Caco-2 (cell line): Measurements from ENCODE around the gene POU2AF2. TPM values are rescaled to one million over a fixed set of nuclear protein-coding genes. Genes with fewer than 3 reads are reported as not detected.

ENCODE experiments used
- BruUV-seq: library from RNA; stranded (reverse); fragments of 400-500 nt; replicated peaks from 2 replicates; lab custom pipeline; 2021; lab: Mats Ljungman, UMichigan
- CTCF ChIA-PET: fragments of 300-600 bp; sonication (Branson Sonifier 250); formaldehyde crosslinking; loops from one replicate; lab custom pipeline; 2022; ENCODE audit warnings: antibody characterized with exemption; lab: Charles Lee
- POLR2A ChIA-PET: fragments of 300-600 bp; sonication (Branson Sonifier 250); formaldehyde crosslinking; loops from one replicate; lab custom pipeline; 2022; ENCODE audit warnings: antibody characterized with exemption; lab: Charles Lee
- DNase-seq, 2 experiments: peaks; one replicate each; pipeline versions ENCODE4 v3.0.0 to v3.0.0-alpha.2; 2020 to 2022
- H3K27me3 ChIP-seq: replicated peaks from 2 replicates; pipeline ENCODE4 v1.6.0; 2011; ENCODE audit warnings: low read length; ENCODE audit not compliant: control insufficient read depth, insufficient read depth
- H3K36me3 ChIP-seq: 2 replicates; pipeline ENCODE4 v1.5.1; 2011; ENCODE audit warnings: low read length; ENCODE audit not compliant: control insufficient read depth, insufficient read depth
- H3K4me1 ChIP-seq: fragments of 250-450 bp; sonication (Bioruptor Pico); 2 replicates; pipeline ENCODE4 v1.5.1; 2020; ENCODE audit warnings: mild to moderate bottlenecking
- H3K4me3 ChIP-seq: 2 replicates; pipeline ENCODE4 v1.5.1; 2011; ENCODE audit warnings: low read depth, mild to moderate bottlenecking, control low read depth, low read length
- H3K9me3 ChIP-seq: fragments of 250-450 bp; sonication (Bioruptor Pico); 2 replicates; pipeline ENCODE4 v1.5.1; 2020; ENCODE audit warnings: mild to moderate bottlenecking, moderate library complexity
- H3K27ac Mint-ChIP-seq: one replicate; pipeline ENCODE4 v1.8.0; 2022; ENCODE audit warnings: mixed read lengths; ENCODE audit not compliant: unreplicated experiment
- H3K27me3 Mint-ChIP-seq: one replicate; pipeline ENCODE4 v1.8.0; 2022; ENCODE audit warnings: mixed read lengths; ENCODE audit not compliant: insufficient read depth, unreplicated experiment
- H3K36me3 Mint-ChIP-seq: one replicate; pipeline ENCODE4 v1.8.0; 2022; ENCODE audit warnings: mild to moderate bottlenecking, mixed read lengths; ENCODE audit not compliant: insufficient read depth, unreplicated experiment
- H3K4me1 Mint-ChIP-seq: one replicate; pipeline ENCODE4 v1.8.0; 2022; ENCODE audit warnings: low read depth, mixed read lengths; ENCODE audit not compliant: unreplicated experiment
- H3K4me3 Mint-ChIP-seq: one replicate; pipeline ENCODE4 v1.8.0; 2022; ENCODE audit warnings: mild to moderate bottlenecking, moderate library complexity, mixed read lengths; ENCODE audit not compliant: unreplicated experiment
- H3K9me3 Mint-ChIP-seq: one replicate; pipeline ENCODE4 v1.8.0; 2022; ENCODE audit warnings: mixed read lengths; ENCODE audit not compliant: unreplicated experiment
- intact Hi-C: fragments of 100-400 bp; cut with micrococcal nuclease; formaldehyde crosslinking; loops from one replicate; pipeline ENCODE4 v1.10.0; 2022; ENCODE audit not compliant: unreplicated experiment
- total RNA-seq: library from RNA; stranded (reverse); gene quantifications from 2 replicates; pipeline ENCODE4 v1.2.3, GENCODE V29; 2022
- TF ChIP-seq, protein P1 (sequence below), 2 experiments: fragments of 200-600 bp in 1 of 2; IDR thresholded peaks; 1 replicate in 1 of 2; 2 replicates in 1 of 2; pipeline versions ENCODE4 v1.5.1 to v1.8.0; 2011 to 2022; ENCODE audit warnings: antibody characterized with exemption in 1 of 2, control low read depth in 1 of 2, inconsistent platforms in 1 of 2, low read depth in 1 of 2, low read length in 1 of 2, mild to moderate bottlenecking in 1 of 2, moderate library complexity in 1 of 2; ENCODE audit not compliant: insufficient read depth in 1 of 2, severe bottlenecking in 1 of 2, unreplicated experiment in 1 of 2

POU2AF2 gene
- total RNA-seq, 1 experiment from 2014 or later = not detected

DNA sequence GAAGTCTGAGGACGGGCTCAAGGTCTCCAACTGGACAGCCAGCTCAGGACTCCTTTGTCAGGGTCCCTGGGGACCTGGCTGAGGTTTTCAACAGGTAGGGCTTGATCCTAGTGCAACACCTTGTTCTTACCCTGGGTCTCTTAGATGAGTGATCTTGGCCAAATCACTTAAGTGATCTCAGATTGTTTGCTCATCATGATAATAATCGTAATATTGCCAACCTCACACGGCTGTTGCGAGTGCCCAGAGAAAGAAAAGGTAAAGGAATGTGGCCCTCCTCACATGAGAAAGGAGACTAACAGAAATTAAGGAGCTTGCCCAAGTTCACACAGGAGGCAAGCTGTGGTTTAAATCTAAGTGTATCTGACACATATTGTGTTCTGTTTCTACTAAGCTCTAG is 81.3 kb downstream of the POU2AF2 start:
- H3K27me3 ChIP-seq = no peaks in the 10 kb centered on the region

DNA sequence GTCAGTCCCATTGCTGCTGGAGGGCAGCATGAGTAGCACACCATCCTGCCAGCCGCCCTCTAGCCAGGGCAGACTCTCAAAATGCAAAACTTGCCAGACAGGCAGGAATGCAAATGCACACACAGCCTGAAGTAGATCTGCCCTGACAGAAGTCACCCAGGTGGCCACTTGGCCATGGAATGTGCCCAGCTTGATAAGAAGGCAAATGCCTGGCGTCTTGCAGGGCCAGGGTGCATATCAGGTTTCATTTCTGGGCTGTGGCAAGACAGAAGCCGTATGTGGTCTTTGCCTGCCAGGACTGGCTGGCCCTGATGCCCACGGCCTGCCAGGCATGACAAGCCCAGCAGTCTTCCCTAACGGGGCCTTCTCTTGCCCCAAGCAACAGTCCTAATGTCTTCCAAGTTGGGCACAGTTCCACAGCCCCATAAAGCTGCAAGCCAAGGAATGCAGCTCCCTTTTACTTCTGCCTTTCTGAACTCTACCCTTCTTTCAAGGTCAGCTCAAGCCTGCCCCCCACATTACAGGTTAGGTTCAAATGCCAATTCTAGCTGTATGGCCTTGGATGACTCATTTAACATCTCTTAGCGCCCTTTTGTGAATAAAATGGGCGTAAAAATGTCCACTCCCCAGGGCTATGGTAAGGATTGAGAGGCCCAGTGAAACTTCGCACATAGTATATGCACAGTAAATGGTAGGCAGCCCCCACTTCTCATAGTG is 82.5 kb downstream of the POU2AF2 start:
- POLR2A ChIA-PET = no interaction called here
- no peak overlapping the region for H3K4me3 Mint-ChIP-seq
- Histone ChIP-seq H3K4me3 (no peak overlapping the region), H3K9me3 (no peaks in the 10 kb centered on the region), H3K36me3 (no peaks in the 10 kb centered on the region), H3K4me1 (peaks cover 14% of the 10 kb centered on the region), H3K27me3 (no peaks in the 10 kb centered on the region)
- peaks cover 17% of the 10 kb centered on the region for H3K9me3 Mint-ChIP-seq
- no peak for DNase-seq
- no peaks in the 10 kb centered on the region for H3K27me3 Mint-ChIP-seq
- CTCF ChIA-PET = no interaction called here
- BruUV-seq = no TSS peak
- intact Hi-C loops = no loop called here
- H3K27ac Mint-ChIP-seq = no peak overlapping the region
- H3K4me1 Mint-ChIP-seq = peaks cover 26% of the 10 kb centered on the region
- TF ChIP-seq, protein P1, sequence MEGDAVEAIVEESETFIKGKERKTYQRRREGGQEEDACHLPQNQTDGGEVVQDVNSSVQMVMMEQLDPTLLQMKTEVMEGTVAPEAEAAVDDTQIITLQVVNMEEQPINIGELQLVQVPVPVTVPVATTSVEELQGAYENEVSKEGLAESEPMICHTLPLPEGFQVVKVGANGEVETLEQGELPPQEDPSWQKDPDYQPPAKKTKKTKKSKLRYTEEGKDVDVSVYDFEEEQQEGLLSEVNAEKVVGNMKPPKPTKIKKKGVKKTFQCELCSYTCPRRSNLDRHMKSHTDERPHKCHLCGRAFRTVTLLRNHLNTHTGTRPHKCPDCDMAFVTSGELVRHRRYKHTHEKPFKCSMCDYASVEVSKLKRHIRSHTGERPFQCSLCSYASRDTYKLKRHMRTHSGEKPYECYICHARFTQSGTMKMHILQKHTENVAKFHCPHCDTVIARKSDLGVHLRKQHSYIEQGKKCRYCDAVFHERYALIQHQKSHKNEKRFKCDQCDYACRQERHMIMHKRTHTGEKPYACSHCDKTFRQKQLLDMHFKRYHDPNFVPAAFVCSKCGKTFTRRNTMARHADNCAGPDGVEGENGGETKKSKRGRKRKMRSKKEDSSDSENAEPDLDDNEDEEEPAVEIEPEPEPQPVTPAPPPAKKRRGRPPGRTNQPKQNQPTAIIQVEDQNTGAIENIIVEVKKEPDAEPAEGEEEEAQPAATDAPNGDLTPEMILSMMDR (IDR thresholded peaks at IDR 0.05; ENCODE audit: insufficient read depth in 1 of 2, low read depth in 1 of 2, low read length in 1 of 2, severe bottlenecking in 1 of 2, unreplicated experiment in 1 of 2) = no peak
- no peaks in the 10 kb centered on the region for H3K36me3 Mint-ChIP-seq

More for the DNA sequence above, 81.3 kb downstream of the POU2AF2 start:
- Mint-ChIP-seq H3K27me3 (no peaks in the 10 kb centered on the region), H3K9me3 (peaks cover 17% of the 10 kb centered on the region), H3K27ac (no peak overlapping the region), H3K36me3 (no peaks in the 10 kb centered on the region), H3K4me1 (peaks cover 22% of the 10 kb centered on the region), H3K4me3 (no peak overlapping the region)
- Histone ChIP-seq H3K36me3 (no peaks in the 10 kb centered on the region), H3K9me3 (no peaks in the 10 kb centered on the region), H3K4me3 (no peak overlapping the region), H3K4me1 (peaks cover 9% of the 10 kb centered on the region; the same call in 1 of the 2 replicates)
- intact Hi-C loops = no loop called here
- no TSS peak for BruUV-seq
- POLR2A ChIA-PET = interaction anchor here (1.0 kb wide), 1 partner anchor 8 kb away, joined by 3 read pairs; no protein-coding TSS in a partner anchor
- CTCF ChIA-PET = interaction anchor here (0.7 kb wide), 1 partner anchor 32 kb away, joined by 4 read pairs; no protein-coding TSS in a partner anchor
- DNase-seq = no peak
- TF ChIP-seq, protein P1 (IDR thresholded peaks at IDR 0.05; ENCODE audit: insufficient read depth in 1 of 2, low read depth in 1 of 2, low read length in 1 of 2, severe bottlenecking in 1 of 2, unreplicated experiment in 1 of 2) = no peak

DNA sequence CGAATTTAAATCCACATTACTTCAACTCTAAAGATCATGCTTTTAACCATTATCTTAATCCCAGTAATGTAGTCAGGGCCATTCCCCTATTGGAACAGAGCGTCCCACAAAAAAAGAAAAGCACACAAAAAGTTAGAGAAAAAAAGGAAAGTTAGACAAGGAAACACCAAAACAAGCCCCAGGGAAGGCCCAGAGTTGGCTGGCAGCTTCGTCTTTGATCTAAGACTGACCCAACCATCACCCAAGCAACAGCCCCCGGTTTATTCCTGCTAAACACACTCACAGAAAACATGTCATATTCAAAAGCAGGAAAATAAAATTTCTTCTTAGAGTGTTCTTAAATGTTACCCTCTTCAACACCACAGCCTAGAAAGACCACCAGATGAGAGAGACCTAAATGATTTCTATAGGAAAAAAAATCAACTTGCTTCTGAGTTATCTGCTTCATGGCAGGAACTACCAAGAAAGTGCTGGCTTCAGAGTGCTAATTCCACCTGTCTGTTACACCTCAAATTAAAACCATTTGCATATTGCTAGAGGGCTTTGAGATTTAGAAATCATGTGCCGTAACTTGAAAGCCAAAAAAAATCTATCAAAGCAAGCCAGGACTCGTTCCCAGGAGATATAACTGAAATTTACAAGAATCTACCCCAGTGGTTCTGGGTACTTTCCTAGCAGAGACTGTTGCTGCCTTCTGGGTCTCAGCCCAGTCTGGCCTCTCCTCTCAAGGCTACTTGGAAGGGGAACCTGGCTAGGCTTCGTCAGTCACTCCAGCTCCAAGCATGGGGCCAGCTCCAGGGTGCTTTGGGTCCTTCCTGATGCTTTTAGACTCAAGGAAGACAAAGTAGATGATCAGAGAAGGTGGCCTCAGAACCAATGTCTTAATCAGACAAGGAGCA is 84.0 kb downstream of the POU2AF2 start:
- ChIA-PET CTCF (no interaction called here), POLR2A (no interaction called here)
- peaks cover 38% of the 10 kb centered on the region for H3K4me1 Mint-ChIP-seq
- no peaks in the 10 kb centered on the region for H3K27me3 Mint-ChIP-seq
- no peaks in the 10 kb centered on the region for H3K9me3 ChIP-seq
- no peak overlapping the region for H3K4me3 ChIP-seq
- peaks cover 14% of the 10 kb centered on the region for H3K9me3 Mint-ChIP-seq
- H3K4me3 Mint-ChIP-seq = no peak overlapping the region
- peaks cover 29% of the 10 kb centered on the region for H3K4me1 ChIP-seq
- H3K36me3 Mint-ChIP-seq = no peaks in the 10 kb centered on the region
- no peaks in the 10 kb centered on the region for H3K36me3 ChIP-seq
- H3K27ac Mint-ChIP-seq = no peak overlapping the region
- DNase-seq = no peak
- intact Hi-C loops = no loop called here
- TF ChIP-seq, protein P1 (IDR thresholded peaks at IDR 0.05; ENCODE audit: insufficient read depth in 1 of 2, low read depth in 1 of 2, low read length in 1 of 2, severe bottlenecking in 1 of 2, unreplicated experiment in 1 of 2) = no peak
- no TSS peak for BruUV-seq
- H3K27me3 ChIP-seq = no peaks in the 10 kb centered on the region
